NCI-H2081 (cell line): ENCODE results near the gene ANKMY1.

Source experiments
- DNase-seq, 2 experiments: peaks; one replicate each; lab custom pipeline; 2025; lab: John Stamatoyannopoulos, UW

Gene ANKMY1

GRCh38 chr2:240595381-240596079 is 37.7 kb upstream of the ANKMY1 start:
- peak in 1 of 2 experiments; percentile 11 for DNase-seq

DNA sequence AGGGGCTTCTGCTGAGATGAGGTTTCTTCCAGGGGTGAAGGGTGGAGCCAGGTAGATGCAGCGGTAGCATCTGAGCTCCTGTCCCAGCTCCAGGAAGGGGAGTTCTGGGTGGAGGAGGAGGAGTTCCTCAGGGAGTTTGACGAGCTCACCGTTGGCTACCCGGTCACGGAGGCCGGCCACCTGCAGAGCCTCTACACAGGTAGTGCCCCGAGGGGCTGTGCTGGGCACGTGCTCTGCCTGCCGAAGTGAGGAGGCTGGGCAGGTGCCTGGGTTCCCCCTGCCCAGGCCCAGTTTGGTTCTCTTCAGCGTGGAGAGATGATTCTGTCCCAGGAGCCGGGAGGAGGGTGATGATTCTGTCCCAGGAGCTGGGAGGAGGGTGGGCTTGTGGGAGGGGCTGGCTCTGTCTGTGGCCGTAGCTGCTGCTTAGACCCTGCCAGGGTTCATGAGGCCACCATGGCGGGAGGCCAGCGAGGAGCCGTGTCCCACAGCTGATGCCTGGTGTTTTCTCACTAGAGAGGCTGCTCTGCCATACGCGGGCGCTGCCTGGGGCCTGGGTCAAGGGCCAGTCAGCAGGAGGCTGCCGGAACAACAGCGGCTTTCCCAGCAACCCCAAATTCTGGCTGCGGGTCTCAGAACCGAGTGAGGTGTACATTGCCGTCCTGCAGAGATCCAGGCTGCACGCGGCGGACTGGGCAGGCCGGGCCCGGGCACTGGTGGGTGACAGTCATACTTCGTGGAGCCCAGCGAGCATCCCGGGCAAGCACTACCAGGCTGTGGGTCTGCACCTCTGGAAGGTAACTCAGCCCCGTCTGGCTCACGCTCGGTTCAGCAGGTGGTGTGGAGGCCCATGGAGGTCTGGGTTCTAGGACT is 37.0 kb upstream of the ANKMY1 start:
- no peak for DNase-seq

DNA sequence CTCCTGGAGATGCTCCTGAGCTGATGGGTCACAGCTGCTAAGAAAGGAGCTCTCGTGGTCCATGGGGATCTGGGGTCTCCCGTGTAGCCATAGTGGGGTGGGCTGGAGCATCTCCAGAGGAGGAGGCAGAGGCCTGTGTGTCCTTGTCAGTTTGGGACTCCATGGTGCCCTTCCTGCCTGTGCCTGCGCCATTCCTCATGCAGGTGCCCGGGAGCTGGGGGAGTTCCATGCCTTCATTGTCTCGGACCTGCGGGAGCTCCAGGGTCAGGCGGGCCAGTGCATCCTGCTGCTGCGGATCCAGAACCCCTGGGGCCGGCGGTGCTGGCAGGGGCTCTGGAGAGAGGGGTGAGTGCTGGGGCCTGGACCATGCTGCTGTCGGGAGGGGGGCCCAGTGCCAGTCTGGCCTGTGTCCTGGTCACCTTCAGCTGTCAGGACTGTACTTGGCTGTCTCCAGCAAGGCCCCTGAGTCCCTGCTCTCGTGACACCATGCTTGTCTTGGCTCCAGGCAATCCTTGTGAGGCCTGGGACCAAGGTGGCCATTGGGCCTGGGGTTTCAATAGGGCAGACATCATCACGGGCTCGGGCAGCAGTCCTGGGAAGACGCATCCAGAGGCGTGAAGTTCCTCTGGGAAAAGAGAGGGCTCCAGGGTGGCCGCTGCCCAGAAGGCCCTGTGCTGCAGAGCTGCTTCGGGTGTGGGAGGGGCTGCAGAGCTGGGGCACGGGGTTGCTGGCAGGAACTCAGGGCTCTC is 36.1 kb upstream of the ANKMY1 start:
- DNase-seq, result no peak

DNA sequence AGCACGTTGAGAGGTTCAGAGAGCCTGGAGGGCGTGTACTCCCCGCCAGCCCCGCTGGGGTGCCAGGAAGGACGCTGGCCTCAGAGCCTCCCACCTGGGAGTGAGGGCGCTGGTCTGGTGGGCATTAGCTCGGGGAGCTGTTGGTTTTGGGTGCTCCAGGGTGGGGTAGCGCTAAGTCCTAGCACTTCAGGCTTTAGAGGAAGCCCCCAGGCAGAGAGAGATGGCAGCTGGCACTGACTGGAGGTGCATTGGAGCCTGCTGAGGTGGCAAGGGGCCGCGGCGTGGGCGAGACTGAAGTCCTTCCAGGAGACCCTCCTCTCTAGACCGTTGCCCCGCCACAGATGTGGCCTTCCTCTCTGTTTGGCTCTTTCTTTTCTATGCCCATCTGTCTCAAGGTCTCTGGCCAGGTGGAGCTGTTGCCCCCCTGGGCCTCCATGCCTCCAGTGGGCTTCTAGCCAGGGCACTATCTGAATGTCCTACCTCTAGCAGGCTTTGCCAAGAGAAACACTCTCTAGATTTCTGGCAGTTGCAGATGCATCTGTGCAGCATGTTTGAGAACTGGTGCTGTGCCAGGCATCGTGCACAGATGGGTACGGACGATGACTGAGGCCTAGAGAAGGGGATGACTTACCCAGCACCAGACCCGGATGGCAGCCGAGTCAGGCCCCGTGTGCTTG is 35.4 kb upstream of the ANKMY1 start:
- no peak for DNase-seq

- DNase-seq, result no peak
Measured at GRCh38 chr2:240591784-240592183, 34.0 kb upstream of the ANKMY1 start.

- no peak for DNase-seq
Measured at GRCh38 chr2:240591226-240591625, 33.4 kb upstream of the ANKMY1 start.

DNA sequence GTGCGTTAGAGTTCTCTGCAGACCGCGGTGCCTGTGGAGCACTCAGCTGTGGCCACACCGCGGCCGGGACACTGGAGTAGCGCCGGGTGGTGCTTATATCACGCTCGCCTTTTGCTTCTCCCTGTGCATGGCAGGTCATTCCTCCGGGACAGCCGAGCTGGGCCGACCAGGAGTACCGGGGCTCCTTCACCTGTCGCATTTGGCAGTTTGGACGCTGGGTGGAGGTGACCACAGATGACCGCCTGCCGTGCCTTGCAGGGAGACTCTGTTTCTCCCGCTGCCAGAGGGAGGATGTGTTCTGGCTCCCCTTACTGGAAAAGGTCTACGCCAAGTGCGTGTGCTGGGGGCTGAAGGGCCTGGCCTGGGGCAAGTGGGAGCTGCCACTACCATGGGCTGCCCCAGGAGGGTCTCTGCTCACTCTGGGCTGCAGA is 32.9 kb upstream of the ANKMY1 start:
- DNase-seq, result no peak

GRCh38 chr2:240589850-240590525 is 32.2 kb upstream of the ANKMY1 start:
- no peak for DNase-seq

- no peak for DNase-seq
Measured at GRCh38 chr2:240589375-240589774, 31.6 kb upstream of the ANKMY1 start.

DNA sequence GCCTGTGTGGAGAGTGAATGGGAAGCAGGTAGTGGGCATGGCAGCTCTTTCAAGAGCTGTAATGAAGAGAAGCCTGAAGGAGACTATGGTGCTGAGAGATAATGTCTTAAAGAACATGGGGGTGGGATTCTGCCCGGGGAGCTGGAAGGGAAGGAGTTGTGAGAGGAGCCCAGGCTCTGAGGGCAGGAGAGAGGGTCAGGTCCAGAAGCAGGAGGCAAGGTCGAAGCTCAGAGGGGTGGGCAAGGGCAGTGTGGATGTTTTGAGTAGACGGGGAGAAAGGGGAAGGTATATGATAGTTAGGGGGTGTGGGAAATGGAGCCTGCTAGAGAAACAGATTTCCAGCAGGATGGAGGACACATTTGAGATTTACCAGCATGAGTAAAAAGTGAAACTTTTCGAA is 30.9 kb upstream of the ANKMY1 start:
- DNase-seq, result no peak

- no peak for DNase-seq
Measured at GRCh38 chr2:240588006-240588655, 30.3 kb upstream of the ANKMY1 start.

DNA sequence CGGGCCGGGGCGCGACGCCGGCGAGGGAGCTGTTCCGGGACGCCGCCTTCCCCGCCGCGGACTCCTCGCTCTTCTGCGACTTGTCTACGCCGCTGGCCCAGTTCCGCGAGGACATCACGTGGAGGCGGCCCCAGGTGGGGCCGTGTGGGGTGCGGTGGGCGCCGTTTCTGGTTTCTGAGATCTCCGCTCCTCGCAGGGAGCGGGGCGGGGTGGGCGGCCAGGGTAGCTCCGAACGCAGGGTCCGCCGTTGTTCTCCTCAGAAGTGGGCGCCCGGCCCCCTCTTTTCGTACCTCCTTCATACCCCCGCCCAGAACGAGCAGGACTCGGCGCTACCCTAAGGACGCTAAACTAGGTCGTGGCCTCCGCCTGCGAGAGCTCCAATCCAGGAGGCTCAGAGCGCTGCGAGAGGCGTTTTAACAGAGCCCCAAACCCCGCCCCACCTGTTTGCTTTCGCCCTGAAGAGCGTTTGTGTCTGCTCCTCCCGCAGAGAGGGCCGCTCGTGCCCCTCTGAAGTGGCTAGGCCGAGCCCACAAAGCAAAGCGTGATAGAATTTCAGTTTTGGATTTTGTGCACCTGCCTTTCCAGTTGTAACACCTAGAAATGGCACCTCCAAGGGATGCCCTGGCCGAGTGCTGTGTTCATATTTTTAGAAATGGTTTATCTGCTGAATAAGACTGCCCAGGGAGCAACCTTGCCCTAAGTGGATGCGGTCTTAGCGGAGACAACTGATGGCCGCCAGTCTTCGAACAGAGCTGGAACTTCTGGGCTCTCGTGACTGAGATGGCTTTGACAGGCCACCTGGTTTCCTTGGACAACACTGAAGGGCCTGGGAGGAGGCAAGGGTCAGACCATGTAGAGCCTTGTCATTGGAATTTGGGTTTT is 29.4 kb upstream of the ANKMY1 start:
- DNase-seq, result peak; percentile 33 to 75

DNA sequence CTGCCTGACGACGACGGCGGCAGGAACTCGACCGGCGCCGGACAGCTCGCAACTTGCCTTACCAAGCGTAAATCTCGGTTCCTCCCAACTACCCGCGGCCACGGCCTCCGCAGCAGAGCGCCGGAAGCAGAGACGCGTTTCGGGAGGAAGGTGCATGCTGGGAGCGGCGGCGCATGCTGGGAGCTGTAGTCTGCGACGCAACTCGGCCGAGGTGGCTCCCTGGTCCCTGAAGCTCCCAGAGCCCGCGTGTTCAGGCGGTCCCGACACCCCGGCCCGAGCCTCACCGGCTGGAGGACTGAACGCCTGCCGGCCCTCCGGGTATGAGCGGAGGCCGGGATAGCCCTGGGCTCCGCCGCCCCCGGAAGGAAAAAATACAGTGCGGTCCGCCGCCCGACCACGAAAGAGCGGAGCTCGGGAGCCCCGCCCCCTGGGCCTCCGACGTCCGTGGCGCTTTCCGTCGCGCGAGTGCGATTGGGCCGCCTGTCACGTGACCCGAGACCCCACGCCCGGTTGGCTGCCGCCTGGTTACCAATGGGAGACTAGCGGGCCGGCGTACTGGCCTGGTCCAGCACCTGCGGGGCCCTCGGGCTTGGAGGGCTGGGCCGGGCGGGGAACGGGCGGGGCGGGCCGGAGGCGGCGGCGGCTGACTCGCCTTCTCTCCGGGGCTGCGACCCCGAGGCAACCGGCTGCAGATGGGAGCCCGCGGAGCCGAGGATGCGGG is 28.6 kb upstream of the ANKMY1 start, which contains the start of gene CAPN10:
Gene CAPN10, plus strand, starts transcription at position 537 of the 721 bp plus-strand sequence. Its CDS starts 178 bp downstream, at position 715.
- DNase-seq, result peak; percentile 95 to 97

GRCh38 chr2:240585681-240586197 is 28.0 kb upstream of the ANKMY1 start:
- DNase-seq, result no peak

- DNase-seq, result no peak
Measured at GRCh38 chr2:240585101-240585500, 27.3 kb upstream of the ANKMY1 start.

GRCh38 chr2:240584486-240585031 is 26.8 kb upstream of the ANKMY1 start:
- peak; percentile 24 to 41 for DNase-seq

- DNase-seq, result no peak
Measured at GRCh38 chr2:240583774-240584173, 26.0 kb upstream of the ANKMY1 start.

- no peak for DNase-seq
Measured at GRCh38 chr2:240582781-240583180, 25.0 kb upstream of the ANKMY1 start.
